ENCODE results near the gene SAC3D1. TPM values are rescaled to one million over a fixed set of nuclear protein-coding genes. Genes with fewer than 3 reads are reported as not detected.

SAC3D1 gene
- polyA plus RNA-seq, 1 donor: 12.5 TPM

DNA sequence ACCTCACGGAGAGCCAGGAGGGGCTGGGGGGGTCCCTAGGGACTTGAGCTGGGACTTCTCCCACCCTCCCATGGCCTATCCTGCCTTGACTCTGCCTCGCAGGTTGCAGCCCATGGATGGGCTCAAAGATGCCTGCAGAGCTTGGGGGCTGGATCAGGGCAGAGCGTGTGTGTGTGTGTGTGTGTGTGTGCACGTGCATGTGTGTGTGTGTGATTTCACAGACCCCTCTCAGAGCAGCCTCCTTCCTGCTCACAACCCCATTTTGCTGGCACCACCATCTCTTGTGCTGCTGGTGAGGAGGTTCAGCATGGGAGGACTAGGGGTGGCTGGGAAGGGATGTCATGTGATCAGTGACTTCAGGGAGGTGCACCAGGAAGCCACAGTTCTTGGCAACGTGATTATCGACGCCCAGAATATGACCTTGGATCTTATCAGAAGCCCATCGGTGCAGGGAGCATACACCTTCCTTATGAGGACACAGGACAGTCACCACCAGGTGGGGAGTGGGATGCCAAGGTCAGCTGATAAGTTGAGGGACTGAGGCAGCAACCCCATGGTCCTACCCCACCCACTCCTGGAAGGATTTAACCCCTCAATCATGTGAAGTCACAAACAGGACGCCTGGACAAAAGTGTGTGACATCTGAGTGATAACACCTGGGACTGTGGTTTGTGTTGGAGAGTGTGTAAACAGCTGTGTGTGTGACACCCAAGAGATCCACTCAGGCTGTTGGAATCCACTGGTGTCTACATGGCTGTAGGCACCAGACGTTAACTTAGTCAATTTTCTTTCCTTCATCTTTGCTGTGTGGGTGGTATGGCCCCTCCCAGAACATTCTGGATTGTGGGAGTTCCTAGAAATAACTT lies 19.2 kb downstream of the SAC3D1 start:
- no peak for DNase-seq (ENCODE audit: low read depth)

GRCh38 chr11:65060913-65061408 lies 20.0 kb downstream of the SAC3D1 start:
- no peak for DNase-seq (ENCODE audit: low read depth)

DNA sequence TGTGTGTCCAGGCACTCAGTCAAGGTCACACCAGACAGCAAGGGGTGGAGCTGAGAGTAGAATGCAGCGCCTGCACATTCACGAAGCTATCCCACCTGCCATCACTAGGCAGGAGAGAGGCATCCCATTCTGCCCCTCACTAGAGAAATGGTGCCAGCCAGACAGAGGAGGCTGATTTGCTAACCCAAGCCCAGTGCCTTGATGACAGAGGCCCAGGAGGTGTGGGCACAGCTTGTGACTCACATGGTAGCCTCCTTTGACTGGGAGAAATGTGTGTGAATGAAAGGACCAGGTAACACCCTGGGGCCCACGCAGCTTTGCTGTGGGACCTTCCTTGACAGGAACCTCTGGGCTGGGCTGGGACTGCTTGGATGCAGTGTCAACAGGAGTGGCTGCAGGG lies 22.5 kb downstream of the SAC3D1 start:
- DNase-seq (ENCODE audit: low read depth): no peak

GRCh38 chr11:65064847-65065240 lies 23.8 kb downstream of the SAC3D1 start:
- no peak for DNase-seq (ENCODE audit: low read depth)

- DNase-seq (ENCODE audit: low read depth): no peak
These were observed 24.8 kb downstream of the SAC3D1 start for GRCh38 chr11:65065851-65066250.

GRCh38 chr11:65066315-65066714 lies 25.3 kb downstream of the SAC3D1 start:
- DNase-seq (ENCODE audit: low read depth): no peak

GRCh38 chr11:65066805-65067291 lies 25.8 kb downstream of the SAC3D1 start:
- no peak for DNase-seq (ENCODE audit: low read depth)

DNA sequence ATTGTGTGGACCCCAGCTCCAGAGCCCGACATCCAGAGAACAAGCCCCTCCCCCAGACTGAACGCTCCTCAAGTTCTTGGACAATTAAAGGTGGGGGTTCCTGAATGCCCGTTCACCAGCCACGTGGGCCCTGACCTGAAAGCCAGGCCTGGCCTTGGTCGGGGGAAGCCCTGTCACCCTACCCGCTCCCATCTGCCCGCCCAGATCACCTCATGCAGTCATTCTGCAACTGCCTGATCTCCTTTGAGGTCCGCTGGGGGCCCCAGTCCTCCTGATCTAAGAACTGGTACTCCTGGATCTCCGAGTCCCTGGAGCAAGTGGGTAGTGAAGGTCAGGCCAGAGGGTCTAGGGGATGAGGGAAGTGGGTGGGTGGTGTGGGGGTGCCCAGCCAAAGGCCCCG lies 26.4 kb downstream of the SAC3D1 start:
- no peak for DNase-seq (ENCODE audit: low read depth)

- no peak for DNase-seq (ENCODE audit: low read depth)
These were observed 28.2 kb downstream of the SAC3D1 start for GRCh38 chr11:65069217-65069616.

DNA sequence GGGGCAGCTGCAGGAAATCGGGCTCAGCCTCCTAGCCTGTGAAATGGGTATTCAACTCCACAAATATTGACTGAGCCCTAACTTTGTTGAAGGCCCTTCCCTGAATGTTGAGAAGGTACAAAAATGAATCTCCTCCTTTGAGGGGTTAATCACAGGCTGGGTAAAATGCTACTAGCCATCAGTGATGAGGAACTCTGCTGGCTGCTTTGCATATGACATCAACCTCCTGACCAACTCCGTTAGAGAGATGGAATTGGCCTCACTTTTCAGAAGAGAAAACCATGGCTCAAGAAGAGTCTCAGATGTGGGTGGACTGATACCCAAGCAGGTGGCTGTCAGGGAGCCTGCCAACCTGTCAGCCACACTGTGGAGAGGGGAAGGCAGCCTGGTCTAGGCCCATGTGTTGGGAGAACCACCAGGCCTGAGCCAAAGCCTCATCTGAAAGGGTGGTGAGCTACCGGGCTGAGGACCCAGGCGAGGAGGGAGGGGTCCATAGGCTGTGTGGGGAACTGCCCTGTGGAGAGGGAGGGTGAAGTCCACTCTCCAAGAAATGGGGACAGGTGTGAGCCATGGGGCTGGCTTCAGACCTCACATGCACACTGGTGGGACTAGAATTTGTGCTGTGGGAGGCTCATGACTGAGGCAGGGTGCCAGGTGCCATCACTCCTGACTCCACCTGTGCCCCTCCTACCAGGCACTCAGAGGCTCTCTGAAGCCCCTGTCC lies 31.1 kb downstream of the SAC3D1 start:
- DNase-seq (ENCODE audit: low read depth): no peak

GRCh38 chr11:65072631-65072966 lies 31.6 kb downstream of the SAC3D1 start:
- DNase-seq (ENCODE audit: low read depth): no peak

DNA sequence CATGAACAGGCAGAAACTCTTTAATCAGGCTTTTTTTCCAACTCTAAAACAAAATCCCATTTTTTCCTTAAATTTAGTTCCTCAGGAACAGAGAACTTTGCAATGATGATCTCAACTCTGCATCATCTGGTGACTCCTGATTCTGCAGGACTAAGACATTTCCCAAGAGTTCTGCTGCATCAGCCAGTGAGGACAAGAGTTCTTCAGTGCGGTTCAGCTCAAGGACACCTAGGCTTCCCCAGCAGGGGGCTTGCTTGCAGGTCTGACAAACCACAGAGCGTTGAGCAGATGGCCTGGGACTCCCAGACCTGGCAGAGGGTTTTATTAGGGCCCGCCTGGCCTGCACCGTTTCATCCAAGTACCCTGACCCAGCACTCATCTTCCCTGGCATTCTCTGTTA lies 36.4 kb downstream of the SAC3D1 start:
- no peak for DNase-seq (ENCODE audit: low read depth)

DNA sequence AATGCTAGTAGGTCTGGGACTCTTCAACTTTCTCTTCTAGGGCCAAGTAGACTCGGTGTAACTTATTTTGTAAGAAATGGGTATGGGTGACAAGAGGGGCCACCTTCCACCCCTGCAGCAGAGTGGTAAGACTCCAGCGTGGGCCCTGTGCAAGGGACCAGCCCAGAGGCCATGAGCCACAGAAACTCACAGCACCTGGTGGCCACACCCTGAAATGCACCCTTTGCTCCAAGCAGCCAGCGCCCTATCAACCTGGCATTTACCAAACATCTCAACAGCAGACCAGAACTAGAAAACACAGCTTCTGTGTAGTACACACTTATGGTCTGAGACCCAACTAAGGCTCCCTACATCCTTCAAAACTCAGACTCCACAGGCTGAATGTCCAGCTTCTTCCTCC lies 37.1 kb downstream of the SAC3D1 start:
- DNase-seq (ENCODE audit: low read depth): no peak

- no peak for DNase-seq (ENCODE audit: low read depth)
These were observed 37.9 kb downstream of the SAC3D1 start for GRCh38 chr11:65078786-65079342.

DNA sequence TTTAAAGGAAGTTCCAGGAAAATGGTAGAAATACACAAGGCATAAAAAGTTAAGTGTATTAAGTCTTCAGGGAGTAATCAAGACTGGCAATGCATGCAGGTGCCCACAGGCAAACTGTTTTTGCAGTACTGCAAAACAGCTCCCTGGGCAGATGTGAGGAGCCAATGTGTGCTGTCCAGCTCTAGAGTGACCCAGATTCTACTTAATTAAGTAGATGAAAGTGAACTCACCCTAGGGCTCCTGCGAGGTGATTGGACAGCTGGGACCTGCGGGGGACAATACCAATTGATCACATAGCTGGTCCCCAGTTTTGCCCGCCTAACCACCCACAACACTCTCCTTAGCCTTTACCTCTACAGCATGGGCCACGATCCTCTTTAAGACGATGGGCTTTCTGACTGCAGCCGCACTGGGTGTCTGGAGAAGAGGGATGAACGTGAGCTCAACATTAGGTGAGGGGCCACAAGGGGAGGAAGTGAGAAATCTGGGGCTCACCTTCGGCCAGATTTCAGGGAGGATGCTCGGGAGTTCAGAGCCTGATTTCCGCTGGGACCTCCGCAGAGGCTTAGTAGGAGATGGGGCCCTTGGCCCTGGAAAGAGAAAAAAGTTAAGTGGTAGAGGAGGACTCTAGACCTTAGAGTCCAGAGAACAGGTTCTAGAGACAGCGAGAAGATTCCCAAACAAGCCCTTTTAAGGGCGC lies 42.3 kb downstream of the SAC3D1 start:
- DNase-seq (ENCODE audit: low read depth): no peak

- peak; percentile 92 for DNase-seq (ENCODE audit: low read depth)
These were observed 43.0 kb downstream of the SAC3D1 start, which contains the start of the genes CDCA5 and ZFPL1 for GRCh38 chr11:65083834-65084597. CDCA5 (minus strand) TSS chr11:65084040; CDS start chr11:65083978, 62 bp downstream. ZFPL1 (plus strand) TSS chr11:65084222; CDS start chr11:65084699, 477 bp downstream.

DNA sequence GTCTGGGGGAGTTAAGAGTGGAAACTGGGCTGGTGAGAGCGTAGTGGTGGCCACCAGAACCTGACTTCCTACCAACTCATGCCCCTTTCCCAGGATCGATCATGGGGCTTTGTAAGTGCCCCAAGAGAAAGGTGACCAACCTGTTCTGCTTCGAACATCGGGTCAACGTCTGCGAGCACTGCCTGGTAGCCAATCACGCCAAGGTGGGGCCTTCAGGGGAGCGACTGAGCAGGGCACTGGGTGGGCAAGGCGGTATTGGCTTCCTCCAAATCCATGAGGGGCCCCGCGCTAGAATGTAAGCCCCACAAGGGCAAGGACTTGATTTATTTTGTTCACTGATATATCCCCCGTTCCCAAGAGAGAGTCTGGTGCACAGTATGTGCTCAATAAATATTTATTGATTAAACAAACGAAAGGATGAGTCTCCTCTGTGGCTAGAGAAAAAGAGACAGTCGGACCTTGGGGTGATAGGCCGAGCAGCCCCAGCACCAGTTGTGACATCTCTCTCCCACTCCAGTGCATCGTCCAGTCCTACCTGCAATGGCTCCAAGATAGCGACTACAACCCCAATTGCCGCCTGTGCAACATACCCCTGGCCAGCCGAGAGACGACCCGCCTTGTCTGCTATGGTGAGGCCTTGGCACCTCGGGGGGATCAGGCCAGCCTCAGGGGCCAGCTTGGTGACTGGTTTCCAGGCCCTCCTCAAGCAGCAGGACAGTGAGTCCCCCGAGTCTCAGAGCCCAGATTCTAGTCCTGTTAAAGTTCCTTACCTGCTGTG lies 43.8 kb downstream of the SAC3D1 start:
- no peak for DNase-seq (ENCODE audit: low read depth)

DNA sequence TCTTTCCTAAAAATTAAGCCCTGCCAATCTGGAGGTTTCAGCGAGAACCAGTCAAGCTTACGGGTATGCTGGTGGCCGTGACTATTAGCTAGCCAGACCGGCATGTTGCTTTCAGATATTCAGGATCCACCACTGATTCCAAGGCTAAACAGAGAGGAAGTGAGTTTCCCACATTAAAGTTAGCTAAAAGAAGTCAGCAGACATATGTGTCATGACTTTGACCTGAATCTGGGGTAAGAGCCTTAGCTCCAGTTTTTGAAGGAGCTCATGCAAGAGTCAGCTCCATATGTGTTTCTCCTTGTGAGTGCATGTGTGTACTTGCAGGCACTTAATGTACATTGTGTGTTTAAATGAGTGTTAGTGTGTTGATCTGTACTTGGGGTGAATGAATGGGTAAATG lies 44.4 kb downstream of the SAC3D1 start:
- DNase-seq (ENCODE audit: low read depth): no peak

- no peak for DNase-seq (ENCODE audit: low read depth)
These were observed 45.8 kb downstream of the SAC3D1 start for GRCh38 chr11:65086809-65087208.

- no peak for DNase-seq (ENCODE audit: low read depth)
These were observed 46.2 kb downstream of the SAC3D1 start for GRCh38 chr11:65087216-65087615.
